Endothelial cell of umbilical vein (primary cell): ENCODE data around the gene SIGMAR1. TPM values are rescaled to one million over a fixed set of nuclear protein-coding genes. Genes with fewer than 3 reads are reported as not detected.

Experiments used
- BruUV-seq: library from RNA; stranded (reverse); fragments of 400-500 nt; replicated peaks from 2 replicates; lab custom pipeline; 2021; lab: Mats Ljungman, UMichigan
- CTCF ChIA-PET: fragments of 300-600, 350-600 bp; sonication (Branson Sonifier 250); formaldehyde crosslinking; loops from one replicate; lab custom pipeline; 2021; ENCODE audit warnings: antibody characterized with exemption, inconsistent platforms; lab: Charles Lee
- POLR2A ChIA-PET: fragments of 300-600, 350-600 bp; sonication (Branson Sonifier 250); formaldehyde crosslinking; loops from one replicate; lab custom pipeline; 2021; ENCODE audit warnings: antibody characterized with exemption, inconsistent platforms; lab: Charles Lee
- DNase-seq: peaks from one replicate; pipeline ENCODE4 v3.0.0-alpha.2; 2011; ENCODE audit warnings: low read depth, low spot score
- FAIRE-seq: peaks from 2 replicates; lab custom pipeline; 2011; peaks lifted over from hg19 to GRCh38; lab: Jason Lieb, UNC
- H2AFZ ChIP-seq: 2 replicates; pipeline ENCODE4 v1.6.0; 2012; ENCODE audit warnings: low read depth, low read length, control low read depth, inconsistent platforms
- H3K27ac ChIP-seq: 2 replicates; pipeline ENCODE4 v1.5.1; 2011; ENCODE audit warnings: low read depth, mild to moderate bottlenecking, control low read depth, low read length, moderate library complexity; ENCODE audit not compliant: insufficient read depth
- H3K27me3 ChIP-seq, 2 experiments: 2 replicates each; pipeline versions ENCODE4 v1.6.0 to v1.6.1; 2011; ENCODE audit warnings: low read length in 2 of 2, mixed read lengths in 1 of 2; ENCODE audit not compliant: control insufficient read depth in 2 of 2, insufficient read depth in 2 of 2
- H3K36me3 ChIP-seq, 2 experiments: 2 replicates in 1 of 2; 3 replicates in 1 of 2; pipeline ENCODE4 v1.5.1; 2011; ENCODE audit warnings: low read length in 2 of 2, mild to moderate bottlenecking in 1 of 2, moderate library complexity in 1 of 2; ENCODE audit not compliant: control insufficient read depth in 2 of 2, insufficient read depth in 2 of 2; ENCODE audit errors: extremely low read depth in 1 of 2
- H3K4me1 ChIP-seq: 3 replicates; pipeline ENCODE4 v1.5.1; 2011; ENCODE audit warnings: mild to moderate bottlenecking, low read length; ENCODE audit not compliant: control insufficient read depth, insufficient read depth; ENCODE audit errors: extremely low read depth
- H3K4me2 ChIP-seq: 2 replicates; pipeline ENCODE4 v1.6.1; 2011; ENCODE audit warnings: low read length, control low read depth, mixed read lengths; ENCODE audit not compliant: insufficient read depth
- H3K4me3 ChIP-seq, 3 experiments: fragments of 200-600 bp in 1 of 3; sonication (generic), shearing (Covaris generic) in 1 of 3; replicated peaks in 1 of 3; 2 replicates each; pipeline ENCODE4 v1.5.1; 2011 to 2016; ENCODE audit warnings: control low read depth in 3 of 3, low read length in 3 of 3, mild to moderate bottlenecking in 2 of 3, inconsistent platforms in 1 of 3, low read depth in 1 of 3, moderate library complexity in 1 of 3; ENCODE audit not compliant: insufficient read depth in 1 of 3
- H3K79me2 ChIP-seq: 2 replicates; pipeline ENCODE4 v1.6.0; 2012; ENCODE audit warnings: low read length, inconsistent platforms; ENCODE audit not compliant: control insufficient read depth, insufficient read depth
- H3K9ac ChIP-seq: replicated peaks from 2 replicates; pipeline ENCODE3; 2011; ENCODE audit warnings: low read length, control low read depth; ENCODE audit not compliant: insufficient read depth; ENCODE audit errors: extremely low read depth
- H3K9me1 ChIP-seq: replicated peaks from 3 replicates; pipeline ENCODE4 v1.6.0; 2011; ENCODE audit warnings: mild to moderate bottlenecking, low read length; ENCODE audit not compliant: control insufficient read depth, insufficient read depth; ENCODE audit errors: extremely low read depth
- H3K9me3 ChIP-seq: replicated peaks from 2 replicates; pipeline ENCODE4 v1.5.1; 2012; ENCODE audit warnings: low read length, inconsistent platforms; ENCODE audit not compliant: control insufficient read depth, insufficient read depth
- H4K20me1 ChIP-seq: replicated peaks from 2 replicates; pipeline ENCODE3; 2011; ENCODE audit warnings: mild to moderate bottlenecking, low read length; ENCODE audit not compliant: control insufficient read depth, insufficient read depth; ENCODE audit errors: extremely low read depth
- CTCF ChIP-seq, 2 donors: IDR thresholded peaks; 1 replicate in 1 of 2; 2 replicates in 1 of 2; pipeline ENCODE4 v1.5.1; 2011; ENCODE audit warnings: low read length in 2 of 2, mild to moderate bottlenecking in 2 of 2, moderate library complexity in 2 of 2, control low read depth in 1 of 2, inconsistent platforms in 1 of 2, low read depth in 1 of 2; ENCODE audit not compliant: insufficient read depth in 1 of 2; ENCODE audit errors: extremely low read depth in 1 of 2
- EZH2 ChIP-seq: IDR thresholded peaks from 2 replicates; pipeline ENCODE4 v1.6.1; 2012; ENCODE audit warnings: borderline replicate concordance, low read depth, mild to moderate bottlenecking, moderate library complexity, low read length, inconsistent platforms; ENCODE audit not compliant: severe bottlenecking
- FOS ChIP-seq: IDR thresholded peaks from 2 replicates; pipeline ENCODE4 v1.6.1; 2011; ENCODE audit warnings: mild to moderate bottlenecking, low read length, moderate library complexity, borderline replicate concordance; ENCODE audit not compliant: insufficient read depth
- GATA2 ChIP-seq: IDR thresholded peaks from 2 replicates; pipeline ENCODE4 v1.7.0; 2011; ENCODE audit warnings: low read depth, mild to moderate bottlenecking, moderate library complexity, mixed read lengths, low read length; ENCODE audit not compliant: insufficient read length, insufficient read depth
- JUN ChIP-seq: IDR thresholded peaks from 2 replicates; pipeline ENCODE4 v1.6.1; 2011; ENCODE audit warnings: borderline replicate concordance, low read depth; ENCODE audit not compliant: insufficient read length, insufficient read depth
- dilution Hi-C: fragments of 300-500 bp; cut with MboI; formaldehyde crosslinking; loops from one replicate; pipeline ENCODE4 v1.15.0; 2019; ENCODE audit warnings: low sequenced_read_pairs; ENCODE audit not compliant: extremely low pct_ligation_motif_present
- intact Hi-C: fragments of 100-400 bp; cut with micrococcal nuclease; formaldehyde crosslinking; loops from one replicate; pipeline ENCODE4 v1.10.0; 2022
- polyA plus RNA-seq, 4 experiments: library from polyadenylated mRNA; depleted of rRNA in 3 of 4; stranded (reverse) in 3 of 4; unstranded in 1 of 4; fragments of >200 nt; gene quantifications; 2 replicates each; pipeline versions ENCODE4 v1.2.1 to v1.2.3, GENCODE V29; 2011 to 2012; ENCODE audit warnings: missing spikeins in 1 of 4
- total RNA-seq: library from RNA; stranded (reverse); gene quantifications from 2 replicates; pipeline ENCODE4 v1.2.3, GENCODE V29; 2021

SIGMAR1 gene
- total and polyA plus RNA-seq, 2 donors (not counting 3 experiments of a cell fraction or from before 2014, with no cell fraction given), result 78.4 to 81.2 TPM

GRCh38 chr9:34634551-34635248, 2.9 kb downstream of the SIGMAR1 start:
- Histone ChIP-seq H3K79me2 (peaks cover 19% of the 10 kb centered on the region), H3K36me3 (peaks cover 0 to 2% of the 10 kb centered on the region in 2 experiments), H3K27me3 (peaks cover 15 to 16% of the 10 kb centered on the region in 2 experiments), H3K4me1 (peaks cover 16% of the 10 kb centered on the region), H3K4me3 (no peak overlapping the region), H3K27ac (no peak overlapping the region), H3K9me3 (no peaks in the 10 kb centered on the region), H4K20me1 (no peaks in the 10 kb centered on the region), H3K9me1 (no peaks in the 10 kb centered on the region), H2AFZ (no peak overlapping the region), H3K4me2 (no peak overlapping the region), H3K9ac (no peak overlapping the region)
- FAIRE-seq, result no peak
- no peak for DNase-seq
- ChIA-PET POLR2A (interaction anchor here (0.7 kb wide), 1 partner anchor 23 kb away, joined by 3 read pairs; the partner anchor contains the start of gene RPP25L), CTCF (interaction anchor here (0.6 to 4.0 kb wide), 19 partner anchors 9 to 254 kb away, joined by 3 to 130 read pairs (median 9); partner anchors contain the start of genes DCTN3, GALT and RPP25L)
- dilution Hi-C loops, result no loop called here
- intact Hi-C loops, result loop anchor here (1.0 kb wide), 2 partner anchors 22 to 86 kb away; partner anchors contain the start of gene RPP25L
- BruUV-seq, result TSS peak; percentile 62
- TF ChIP-seq JUN, result no peak
- no peak for TF ChIP-seq FOS
- no peak for TF ChIP-seq GATA2
- no peak for TF ChIP-seq CTCF (IDR thresholded peaks at IDR 0.05; ENCODE audit: extremely low read depth in 1 of 2, insufficient read depth in 1 of 2, low read depth in 1 of 2, low read length in 2 of 2)
- TF ChIP-seq EZH2, result no peak
